Suprapubic skin (tissue), 4 donors: ENCODE measurements around the gene ALDOC. TPM values are rescaled to one million over a fixed set of nuclear protein-coding genes. Genes with fewer than 3 reads are reported as not detected.
A peak's percentile ranks its signal among the peaks of the same experiment; 100 is the strongest.

Experiments
- DNase-seq, 2 donors: peaks; one replicate each; pipeline ENCODE4 v3.0.0-alpha.2; 2019; ENCODE audit warnings: low spot score in 2 of 2
- H3K27ac ChIP-seq: fragments of 200-600 bp; sonication (generic); one replicate; pipeline ENCODE4 v1.5.1; 2019
- H3K27me3 ChIP-seq: fragments of 200-600 bp; sonication (generic); one replicate; pipeline ENCODE4 v1.5.1; 2019
- H3K36me3 ChIP-seq: fragments of 200-600 bp; sonication (generic); one replicate; pipeline ENCODE4 v1.5.1; 2019
- H3K4me1 ChIP-seq: fragments of 200-600 bp; sonication (generic); one replicate; pipeline ENCODE4 v1.5.1; 2019
- H3K4me3 ChIP-seq: fragments of 200-600 bp; sonication (generic); one replicate; pipeline ENCODE4 v1.5.1; 2019; ENCODE audit warnings: mild to moderate bottlenecking
- H3K9me3 ChIP-seq: fragments of 200-600 bp; sonication (generic); one replicate; pipeline ENCODE4 v1.5.1; 2019
- CTCF ChIP-seq, 2 donors: fragments of 200-600 bp in 1 of 2; fragments of 450-650 bp in 1 of 2; sonication (generic) in 1 of 2; IDR thresholded peaks; one replicate each; pipeline ENCODE4 v1.5.1; 2016 to 2019; ENCODE audit warnings: antibody characterized with exemption in 2 of 2, mild to moderate bottlenecking in 1 of 2, moderate library complexity in 1 of 2
- EP300 ChIP-seq: sonication (generic); formaldehyde crosslinking; IDR thresholded peaks from one replicate; pipeline ENCODE4 v1.6.1; 2017; ENCODE audit warnings: antibody characterized with exemption
- POLR2A ChIP-seq, 2 donors: fragments of 450-650 bp; IDR thresholded peaks; one replicate each; pipeline ENCODE4 v1.6.1; 2017; ENCODE audit warnings: antibody characterized with exemption in 2 of 2, mild to moderate bottlenecking in 2 of 2, moderate library complexity in 2 of 2
- POLR2AphosphoS5 ChIP-seq, 3 donors: sonication (generic); formaldehyde crosslinking; IDR thresholded peaks; one replicate each; pipeline ENCODE4 v1.6.1; 2017; ENCODE audit warnings: antibody characterized with exemption in 3 of 3
- WGBS: methylation state at CpG from one replicate; pipeline ENCODE4 v1.1.5; 2018; 5-methylcytosine and 5-hydroxymethylcytosine counted together
- total RNA-seq, 4 donors: library from RNA; depleted of rRNA; stranded (reverse); fragments of >200 nt; gene quantifications; one replicate each; pipeline ENCODE4 v1.1.0, GENCODE V29; 2016

The ALDOC gene
- total RNA-seq, 4 donors from 2014 or later, result 33.0 to 103 (median 62.6) TPM

- DNase-seq, result no peak
- no peaks in the 10 kb centered on the region for H3K36me3 ChIP-seq
- peaks cover 21% of the 10 kb centered on the region for H3K4me1 ChIP-seq
- H3K27ac ChIP-seq, result no peak overlapping the region
- no peak for TF ChIP-seq POLR2AphosphoS5 (IDR thresholded peaks at IDR 0.05)
- no peak for TF ChIP-seq POLR2A (IDR thresholded peaks at IDR 0.05)
- TF ChIP-seq EP300, result no peak
- no peak for TF ChIP-seq CTCF (IDR thresholded peaks at IDR 0.05)
- no peaks in the 10 kb centered on the region for H3K9me3 ChIP-seq
- H3K27me3 ChIP-seq, result no peaks in the 10 kb centered on the region
- no peak overlapping the region for H3K4me3 ChIP-seq
- WGBS, result 61% methylated on average over 8 of the region's 9 CpGs
Observed at GRCh38 chr17:28536532-28537218, 40.0 kb downstream of the ALDOC start.

- no peak for DNase-seq
- Histone ChIP-seq H3K4me3 (no peak overlapping the region), H3K27me3 (no peaks in the 10 kb centered on the region), H3K36me3 (no peaks in the 10 kb centered on the region), H3K4me1 (peaks cover 39% of the 10 kb centered on the region), H3K9me3 (no peaks in the 10 kb centered on the region), H3K27ac (no peak overlapping the region)
- TF ChIP-seq POLR2A (IDR thresholded peaks at IDR 0.05), result no peak
- TF ChIP-seq POLR2AphosphoS5 (IDR thresholded peaks at IDR 0.05), result no peak
- no peak for TF ChIP-seq EP300
- TF ChIP-seq CTCF (IDR thresholded peaks at IDR 0.05), result no peak
- 91% methylated on average over 9 of the region's 11 CpGs for WGBS
Observed at GRCh38 chr17:28534740-28535375, 41.8 kb downstream of the ALDOC start.

- Histone ChIP-seq H3K4me3 (no peak overlapping the region), H3K9me3 (no peaks in the 10 kb centered on the region), H3K36me3 (no peaks in the 10 kb centered on the region), H3K27me3 (no peaks in the 10 kb centered on the region), H3K27ac (peak overlapping the region; percentile 58), H3K4me1 (peaks cover 44% of the 10 kb centered on the region)
- TF ChIP-seq POLR2AphosphoS5 (IDR thresholded peaks at IDR 0.05) (no peak), CTCF (IDR thresholded peaks at IDR 0.05) (no peak), POLR2A (IDR thresholded peaks at IDR 0.05) (no peak), EP300 (no peak)
- no peak for DNase-seq
- 41% methylated on average over 12 of the region's 16 CpGs for WGBS
Observed at GRCh38 chr17:28533091-28533807, 43.4 kb downstream of the ALDOC start.

GRCh38 chr17:28532050-28532960, 44.4 kb downstream of the ALDOC start:
- Histone ChIP-seq H3K4me3 (no peak overlapping the region), H3K27me3 (no peaks in the 10 kb centered on the region), H3K36me3 (no peaks in the 10 kb centered on the region), H3K27ac (peak overlapping the region; percentile 58), H3K4me1 (peaks cover 52% of the 10 kb centered on the region), H3K9me3 (no peaks in the 10 kb centered on the region)
- 61% methylated on average over 7 of the region's 7 CpGs for WGBS
- TF ChIP-seq EP300 (no peak), POLR2A (IDR thresholded peaks at IDR 0.05) (no peak), POLR2AphosphoS5 (IDR thresholded peaks at IDR 0.05) (no peak), CTCF (IDR thresholded peaks at IDR 0.05) (no peak)
- no peak for DNase-seq
